Neutrophil (primary cell): Measurements from ENCODE around the gene GYS1.
A peak's percentile ranks its signal among the peaks of the same experiment; 100 is the strongest.

Experiments used
- H3K27ac ChIP-seq: fragments of 200-600 bp; sonication (generic); 2 replicates; pipeline ENCODE4 v1.5.1; 2016; ENCODE audit warnings: mild to moderate bottlenecking, moderate library complexity
- H3K27me3 ChIP-seq: fragments of 200-600 bp; sonication (generic); 2 replicates; pipeline ENCODE4 v1.6.0; 2016; ENCODE audit warnings: mild to moderate bottlenecking
- H3K36me3 ChIP-seq: fragments of 200-600 bp; sonication (generic); 2 replicates; pipeline ENCODE4 v1.5.1; 2017
- H3K4me1 ChIP-seq, 2 experiments: fragments of 200-600 bp in 1 of 2; sonication (generic) in 1 of 2; 1 replicate in 1 of 2; 2 replicates in 1 of 2; pipeline versions ENCODE4 v1.5.1 to v1.6.1; 2013 to 2016; ENCODE audit warnings: low read depth in 1 of 2, low read length in 1 of 2, mild to moderate bottlenecking in 1 of 2, moderate library complexity in 1 of 2; ENCODE audit not compliant: control insufficient read depth in 1 of 2, insufficient read depth in 1 of 2
- H3K4me3 ChIP-seq, 2 experiments: fragments of 200-600 bp in 1 of 2; sonication (generic) in 1 of 2; 1 replicate in 1 of 2; 2 replicates in 1 of 2; pipeline ENCODE4 v1.5.1; 2013 to 2016; ENCODE audit warnings: low read depth in 1 of 2, low read length in 1 of 2, mild to moderate bottlenecking in 1 of 2, moderate library complexity in 1 of 2
- H3K9me3 ChIP-seq: fragments of 200-600 bp; sonication (generic); 2 replicates; pipeline ENCODE4 v1.5.1; 2016
- CTCF ChIP-seq: fragments of 200-600 bp; sonication (generic); IDR thresholded peaks from 2 replicates; pipeline ENCODE4 v1.5.1; 2016; ENCODE audit warnings: antibody characterized with exemption

The GYS1 gene

DNA sequence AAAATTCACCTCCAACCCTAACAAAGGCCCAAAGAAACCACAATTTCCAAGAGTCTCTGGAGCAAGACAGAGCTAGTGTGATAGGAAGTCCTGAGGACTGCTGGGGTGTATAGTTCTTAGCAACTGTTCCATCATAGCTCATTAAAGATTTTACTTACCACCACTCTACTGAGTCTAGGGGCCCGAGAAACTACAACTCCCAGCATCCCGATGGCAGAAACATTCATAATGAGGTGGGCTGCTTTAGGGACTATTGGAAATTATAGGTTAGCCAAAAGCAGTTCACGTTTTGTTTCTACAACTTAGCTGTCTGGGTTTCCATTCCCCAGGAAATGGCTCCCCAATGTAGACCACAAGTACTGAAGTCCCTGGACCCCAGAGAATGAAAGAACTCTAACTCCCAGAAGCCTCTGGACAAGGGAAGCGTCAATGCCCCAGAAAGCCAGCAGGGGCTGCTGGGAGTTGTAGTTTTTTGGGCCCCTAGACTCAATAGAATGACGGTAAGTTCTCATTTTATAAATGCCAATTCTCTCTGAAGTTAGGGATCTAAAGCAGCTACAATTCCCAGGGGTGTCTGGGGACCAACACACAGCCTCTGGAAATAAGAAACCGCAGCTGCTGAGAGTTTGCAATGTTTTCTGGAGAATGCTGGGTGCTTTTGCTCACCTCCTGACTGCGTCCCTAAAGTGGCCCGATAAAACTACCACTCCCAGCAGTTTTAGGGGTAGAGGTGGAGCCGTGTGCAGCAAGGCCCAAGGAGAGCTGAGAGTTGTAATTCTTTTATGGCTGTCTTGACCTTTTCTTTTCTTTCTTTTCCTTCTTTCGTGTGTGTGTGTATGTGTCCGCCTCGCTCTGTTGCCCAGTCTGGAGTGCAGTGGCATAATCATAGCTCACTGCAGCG, 16.9 kb downstream of the GYS1 start:
- Histone ChIP-seq H3K4me3 (no peak overlapping the region), H3K27me3 (no peaks in the 10 kb centered on the region), H3K9me3 (no peaks in the 10 kb centered on the region), H3K36me3 (peaks cover 74% of the 10 kb centered on the region), H3K27ac (no peak overlapping the region), H3K4me1 (peaks cover under 1 to 15% of the 10 kb centered on the region in 2 experiments)
- TF ChIP-seq CTCF: no peak

DNA sequence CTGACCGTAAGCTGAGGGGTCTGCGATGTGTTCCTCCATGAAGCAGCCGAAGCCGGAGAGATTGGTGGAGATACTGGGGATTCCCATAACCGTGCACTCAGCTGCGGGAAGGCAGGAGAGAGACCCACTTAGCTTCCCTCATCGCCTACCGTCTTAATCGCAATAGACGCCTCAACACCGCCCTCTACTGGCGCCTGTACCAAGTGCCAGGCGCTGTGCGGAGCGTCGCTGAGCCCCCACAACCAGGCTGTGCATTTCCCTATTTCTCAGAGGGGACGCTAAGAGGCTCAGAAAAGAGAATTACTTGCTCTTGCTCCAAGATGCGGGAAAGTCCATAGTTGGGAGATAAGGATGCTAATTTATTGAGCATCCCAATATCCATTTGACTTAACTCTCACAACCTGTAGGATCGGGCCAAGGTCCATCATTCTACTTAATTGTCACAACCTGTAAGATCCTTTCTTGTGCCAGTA, 22.1 kb downstream of the GYS1 start:
- H3K4me1 ChIP-seq: peaks cover 36 to 42% of the 10 kb centered on the region in 2 experiments
- no peak overlapping the region for H3K4me3 ChIP-seq
- H3K9me3 ChIP-seq: no peaks in the 10 kb centered on the region
- no peaks in the 10 kb centered on the region for H3K27me3 ChIP-seq
- peaks cover 70% of the 10 kb centered on the region for H3K36me3 ChIP-seq
- H3K27ac ChIP-seq: peak overlapping the region; percentile 98
- peak; percentile 95 for TF ChIP-seq CTCF

DNA sequence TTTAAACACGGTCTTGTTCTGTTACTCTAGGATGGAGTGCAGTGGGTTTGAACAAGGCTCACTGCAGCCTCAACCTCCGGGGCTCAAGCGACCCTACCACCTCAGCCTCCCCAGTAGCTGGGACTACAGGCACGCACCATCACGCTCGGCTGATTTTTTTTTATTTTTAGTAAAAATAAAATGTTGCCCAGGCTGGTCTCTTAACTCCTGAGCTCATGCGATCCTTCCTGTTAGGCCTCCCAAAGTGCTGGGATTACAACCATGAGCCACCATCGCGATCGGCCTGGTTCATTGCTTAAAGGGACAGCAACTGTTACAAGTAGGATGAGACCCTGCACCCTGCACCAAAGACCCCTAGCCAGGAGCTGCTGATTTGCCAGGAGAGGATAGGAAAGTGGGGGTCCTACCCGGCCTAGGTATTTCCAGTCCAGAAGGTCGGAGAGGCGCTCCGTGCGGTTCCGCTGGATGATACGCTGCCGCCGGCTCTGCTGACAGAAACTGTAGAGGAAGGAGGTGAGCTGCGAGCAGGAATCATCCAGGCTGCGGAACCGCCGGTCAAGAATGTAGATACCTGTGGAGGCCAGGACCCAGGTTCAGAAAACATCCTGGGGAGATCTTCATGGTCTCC, 22.9 kb downstream of the GYS1 start:
- H3K36me3 ChIP-seq: peaks cover 69% of the 10 kb centered on the region
- no peaks in the 10 kb centered on the region for H3K9me3 ChIP-seq
- H3K27ac ChIP-seq: peak overlapping the region; percentile 98
- TF ChIP-seq CTCF: no peak
- H3K4me3 ChIP-seq: no peak overlapping the region
- peaks cover 36 to 42% of the 10 kb centered on the region in 2 experiments for H3K4me1 ChIP-seq
- H3K27me3 ChIP-seq: no peaks in the 10 kb centered on the region

- H3K4me3 ChIP-seq: no peak overlapping the region
- peak overlapping the region; percentile 98 for H3K27ac ChIP-seq
- H3K36me3 ChIP-seq: peaks cover 65% of the 10 kb centered on the region
- H3K4me1 ChIP-seq: peaks cover 40 to 45% of the 10 kb centered on the region in 2 experiments
- no peaks in the 10 kb centered on the region for H3K9me3 ChIP-seq
- H3K27me3 ChIP-seq: no peaks in the 10 kb centered on the region
- TF ChIP-seq CTCF: no peak
Observed at GRCh38 chr19:48969276-48970138, 23.6 kb downstream of the GYS1 start.

DNA sequence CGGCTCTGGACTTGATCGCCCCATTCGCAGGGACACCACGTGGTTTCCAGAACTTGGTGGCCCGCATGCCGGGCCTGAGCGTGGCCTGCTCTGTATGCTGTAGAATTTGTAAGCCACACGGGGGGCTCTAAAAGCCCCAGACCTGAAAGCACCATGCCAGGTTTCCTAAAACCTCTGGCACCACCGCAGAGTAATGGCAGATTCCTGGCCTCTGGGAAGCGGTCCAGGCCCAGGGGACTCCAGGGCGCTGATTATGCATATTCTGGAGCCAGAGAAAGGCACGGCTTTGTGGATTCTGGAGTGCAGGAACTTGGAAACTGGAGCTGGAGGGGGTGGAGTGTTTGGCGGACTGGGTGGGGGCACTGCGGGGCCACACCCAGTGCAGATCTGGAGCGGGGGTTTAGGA, 24.3 kb downstream of the GYS1 start:
- Histone ChIP-seq H3K27me3 (no peaks in the 10 kb centered on the region), H3K4me1 (peaks cover 46 to 47% of the 10 kb centered on the region in 2 experiments), H3K27ac (peak overlapping the region; percentile 98), H3K4me3 (no peak overlapping the region), H3K36me3 (peaks cover 59% of the 10 kb centered on the region), H3K9me3 (no peaks in the 10 kb centered on the region)
- TF ChIP-seq CTCF: no peak
